Measurements from ENCODE around the gene GIMAP6. TPM values are rescaled to one million over a fixed set of nuclear protein-coding genes. Genes with fewer than 3 reads are reported as not detected.

The GIMAP6 gene
- total RNA-seq, 4 donors from 2014 or later: 16.8 to 135 (median 48.3) TPM

DNA sequence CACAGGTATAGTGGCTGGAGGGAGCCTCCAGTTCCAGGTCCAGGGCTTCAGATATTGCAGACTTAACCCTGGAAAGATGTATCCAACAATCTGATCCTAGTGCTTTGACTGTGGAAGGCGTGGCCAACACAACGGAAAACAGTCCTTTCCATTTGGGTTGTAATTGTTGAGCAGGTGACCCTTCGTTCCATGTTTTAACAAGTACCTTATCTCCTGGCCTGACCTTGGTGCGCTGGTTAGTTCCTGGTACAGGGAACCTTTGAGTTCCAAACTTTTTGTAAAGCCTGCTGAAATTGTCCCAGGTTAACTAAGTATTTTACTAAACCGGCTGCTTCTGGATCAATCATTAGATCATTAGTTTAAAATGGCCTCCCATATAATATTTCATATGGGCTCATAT is 23.9 kb upstream of the GIMAP6 start:
- DNase-seq (ENCODE audit: low spot score) (no peak), ATAC-seq (ENCODE audit: low FRiP score) (no peak)
- TF ChIP-seq, protein P1, sequence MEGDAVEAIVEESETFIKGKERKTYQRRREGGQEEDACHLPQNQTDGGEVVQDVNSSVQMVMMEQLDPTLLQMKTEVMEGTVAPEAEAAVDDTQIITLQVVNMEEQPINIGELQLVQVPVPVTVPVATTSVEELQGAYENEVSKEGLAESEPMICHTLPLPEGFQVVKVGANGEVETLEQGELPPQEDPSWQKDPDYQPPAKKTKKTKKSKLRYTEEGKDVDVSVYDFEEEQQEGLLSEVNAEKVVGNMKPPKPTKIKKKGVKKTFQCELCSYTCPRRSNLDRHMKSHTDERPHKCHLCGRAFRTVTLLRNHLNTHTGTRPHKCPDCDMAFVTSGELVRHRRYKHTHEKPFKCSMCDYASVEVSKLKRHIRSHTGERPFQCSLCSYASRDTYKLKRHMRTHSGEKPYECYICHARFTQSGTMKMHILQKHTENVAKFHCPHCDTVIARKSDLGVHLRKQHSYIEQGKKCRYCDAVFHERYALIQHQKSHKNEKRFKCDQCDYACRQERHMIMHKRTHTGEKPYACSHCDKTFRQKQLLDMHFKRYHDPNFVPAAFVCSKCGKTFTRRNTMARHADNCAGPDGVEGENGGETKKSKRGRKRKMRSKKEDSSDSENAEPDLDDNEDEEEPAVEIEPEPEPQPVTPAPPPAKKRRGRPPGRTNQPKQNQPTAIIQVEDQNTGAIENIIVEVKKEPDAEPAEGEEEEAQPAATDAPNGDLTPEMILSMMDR (IDR thresholded peaks at IDR 0.05): no peak

DNA sequence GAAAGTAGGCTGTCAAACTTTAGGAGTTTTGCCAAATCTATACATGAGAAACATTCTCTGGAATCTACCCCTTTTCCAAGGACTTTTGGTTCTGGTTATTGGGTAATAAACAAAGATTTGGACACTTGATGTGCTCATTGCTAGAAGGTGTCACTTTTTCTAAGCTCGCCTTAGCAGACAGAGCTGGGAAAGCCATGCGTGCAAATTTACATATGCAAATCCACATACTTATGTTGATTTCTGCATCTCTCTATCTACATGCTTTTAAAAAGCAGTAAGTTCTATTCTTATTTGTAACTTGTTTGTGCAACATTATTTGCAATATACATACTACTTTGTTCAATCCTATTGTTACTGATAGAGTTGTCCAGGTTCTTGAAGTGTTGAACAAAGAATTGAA is 22.5 kb upstream of the GIMAP6 start:
- TF ChIP-seq, protein P1 (IDR thresholded peaks at IDR 0.05): no peak
- DNase-seq (ENCODE audit: low spot score): no peak
- no peak for ATAC-seq (ENCODE audit: low FRiP score)

DNA sequence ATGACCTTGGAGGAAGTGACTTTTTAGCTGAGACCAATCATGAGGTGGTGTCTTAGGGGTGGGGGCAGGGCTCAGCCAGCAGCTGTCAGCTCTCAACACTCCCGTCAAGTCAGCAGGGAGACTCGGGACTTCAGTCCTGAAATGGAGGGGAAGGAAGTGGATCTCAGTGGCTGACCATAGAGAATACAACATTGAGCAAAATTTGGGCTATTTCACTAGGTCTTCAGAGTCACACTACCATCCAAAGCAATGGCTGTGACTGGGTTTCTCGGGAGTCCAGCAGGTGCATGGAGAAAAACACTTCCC is 16.8 kb upstream of the GIMAP6 start:
- no peak for ATAC-seq (ENCODE audit: low FRiP score)

DNA sequence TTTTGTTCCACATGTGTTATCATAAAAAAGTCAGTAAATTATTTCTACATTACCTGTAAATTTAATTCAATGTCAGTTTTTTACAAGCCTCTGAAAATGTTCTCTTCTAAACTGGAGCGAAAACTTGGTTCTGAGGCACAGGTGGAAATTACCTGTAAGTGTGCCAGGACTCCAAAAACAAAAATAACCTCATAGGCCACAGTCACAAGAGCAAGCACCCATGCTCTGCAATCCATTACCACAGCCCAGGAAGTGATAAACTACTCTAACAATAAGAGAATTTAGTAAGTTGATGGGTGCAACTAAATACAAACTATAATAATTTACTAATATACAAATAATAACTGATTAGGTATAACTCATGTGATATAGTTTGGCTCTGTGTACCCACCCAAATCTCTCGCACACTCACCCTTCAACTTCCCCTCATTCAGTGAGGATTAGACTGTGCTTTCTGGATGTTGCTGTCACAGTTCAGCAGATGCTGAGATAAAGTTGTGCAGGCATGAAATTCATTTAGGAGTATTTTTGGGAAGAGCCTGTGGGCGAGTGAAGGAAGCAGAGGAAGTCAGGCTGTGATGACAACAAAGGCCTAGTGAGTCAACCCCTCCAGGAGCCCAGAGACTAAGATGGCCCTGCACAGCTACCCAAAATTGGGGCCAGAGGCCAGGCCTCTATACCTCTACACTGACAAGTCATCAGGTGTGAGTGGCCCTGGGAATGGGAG is 16.3 kb upstream of the GIMAP6 start:
- no peak for DNase-seq (ENCODE audit: low spot score)
- no peak for ATAC-seq (ENCODE audit: low FRiP score)
- TF ChIP-seq, protein P1 (IDR thresholded peaks at IDR 0.05): no peak

More for the DNA sequence above, 16.8 kb upstream of the GIMAP6 start:
- TF ChIP-seq, protein P1 (IDR thresholded peaks at IDR 0.05): no peak
- no peak for DNase-seq (ENCODE audit: low spot score)

DNA sequence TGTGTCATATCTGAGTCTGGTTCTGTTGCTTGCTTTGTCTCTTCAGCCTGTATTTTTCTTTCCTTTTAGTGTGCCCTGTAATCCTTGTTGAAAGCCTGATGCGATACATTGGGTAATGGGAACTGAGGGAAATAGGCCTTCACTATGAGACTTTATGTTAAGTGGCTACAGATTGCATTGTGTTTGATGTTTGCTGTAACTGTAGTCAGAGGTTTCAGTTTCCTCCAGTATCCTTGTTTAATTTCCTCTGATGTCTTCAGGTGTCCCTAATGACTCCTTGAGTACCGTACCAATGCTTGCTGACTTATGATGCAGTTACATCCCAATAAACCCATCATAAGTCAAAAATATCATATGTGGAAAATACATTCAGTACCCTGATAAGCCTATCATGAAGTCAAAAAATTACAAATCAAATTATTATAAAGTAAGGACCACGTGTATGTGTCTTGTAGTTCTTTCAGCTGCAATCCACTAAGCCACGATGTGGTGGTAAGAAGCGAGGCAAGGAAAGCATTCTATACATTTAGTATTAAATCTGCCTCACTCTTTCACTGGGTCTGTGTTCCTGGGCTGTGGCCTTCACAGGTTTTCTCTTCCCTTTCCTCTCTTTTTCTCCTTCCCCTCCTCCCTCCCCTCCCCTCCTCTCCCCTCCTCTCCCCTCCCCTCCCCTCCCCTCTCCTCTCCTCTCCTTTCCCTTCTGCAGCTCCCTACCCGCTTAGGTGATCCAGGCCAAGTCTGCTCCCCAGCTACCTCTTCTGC is 13.3 kb upstream of the GIMAP6 start:
- ATAC-seq (ENCODE audit: low FRiP score): no peak
- TF ChIP-seq, protein P1 (IDR thresholded peaks at IDR 0.05): no peak
- DNase-seq (ENCODE audit: low spot score): no peak

DNA sequence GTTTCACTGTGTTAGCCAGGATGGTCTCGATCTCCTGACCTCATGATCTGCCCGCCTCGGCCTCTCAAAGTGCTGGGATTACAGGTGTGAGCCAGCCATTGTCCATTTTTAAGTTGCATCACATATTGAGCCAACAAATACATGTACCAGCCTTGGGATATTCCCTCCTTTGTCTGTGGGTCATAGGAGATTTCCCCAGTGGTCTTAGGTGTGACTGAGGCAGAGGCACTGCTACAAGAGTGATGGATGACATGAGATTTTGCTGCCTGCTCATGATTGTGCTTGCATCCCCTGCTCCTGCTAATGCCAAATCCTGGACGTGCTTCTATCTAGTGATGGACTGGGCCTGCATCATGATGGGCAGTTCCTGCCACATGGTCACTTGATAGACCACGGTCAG is 10.7 kb upstream of the GIMAP6 start:
- TF ChIP-seq, protein P1 (IDR thresholded peaks at IDR 0.05): no peak
- ATAC-seq (ENCODE audit: low FRiP score): no peak
- no peak for DNase-seq (ENCODE audit: low spot score)

DNA sequence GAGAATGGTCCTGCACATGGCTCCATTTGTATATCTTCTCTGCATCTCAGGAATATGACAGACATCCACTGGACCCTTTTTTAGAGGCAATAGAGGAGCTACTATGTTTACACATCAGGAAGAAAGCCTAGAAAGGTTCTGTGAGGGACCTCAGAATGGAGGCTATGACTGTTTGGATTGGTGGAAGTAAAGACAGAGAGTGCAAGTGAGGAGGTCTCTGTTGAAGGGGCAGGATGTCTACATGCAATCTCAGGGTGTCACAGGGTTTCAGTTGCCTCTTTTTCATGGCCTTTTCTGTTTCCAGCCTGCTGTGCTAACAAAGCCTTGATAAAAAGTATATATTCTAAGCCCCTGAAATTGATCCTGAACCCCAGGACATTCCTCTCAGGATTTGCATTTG is 9.7 kb upstream of the GIMAP6 start:
- TF ChIP-seq, protein P1 (IDR thresholded peaks at IDR 0.05): no peak
- no peak for ATAC-seq (ENCODE audit: low FRiP score)
- no peak for DNase-seq (ENCODE audit: low spot score)

Data from omental fat pad (tissue), 4 donors.